Measurements from ENCODE around the gene ZNF200.
"Not testable (repeated sequence)": the region's sequence is repeated elsewhere in the genome, so short reads cannot be mapped to it uniquely, and the experiment has no call there.

ZNF200 gene

GRCh38 chr16:3198334-3199072 lies 36.5 kb downstream of the ZNF200 start:
- DNase-seq, result no peak

- DNase-seq, result not testable (repeated sequence)
Observed at GRCh38 chr16:3197694-3198333, 37.1 kb downstream of the ZNF200 start.

GRCh38 chr16:3195975-3196374 lies 39.0 kb downstream of the ZNF200 start:
- no peak for DNase-seq

GRCh38 chr16:3194792-3195191 lies 40.2 kb downstream of the ZNF200 start:
- DNase-seq, result no peak

GRCh38 chr16:3193221-3194212 lies 41.4 kb downstream of the ZNF200 start:
- DNase-seq, result no peak

- DNase-seq, result no peak
Observed at GRCh38 chr16:3192476-3193019, 42.4 kb downstream of the ZNF200 start.

- DNase-seq, result no peak
Observed at GRCh38 chr16:3190949-3191353, 44.0 kb downstream of the ZNF200 start.

- DNase-seq, result no peak
Observed at GRCh38 chr16:3189869-3190268, 45.1 kb downstream of the ZNF200 start.

GRCh38 chr16:3188925-3189825 lies 45.8 kb downstream of the ZNF200 start:
- DNase-seq, result peak; percentile 90

GRCh38 chr16:3188675-3188924 lies 46.4 kb downstream of the ZNF200 start:
- DNase-seq, result no peak

- peak; percentile 85 for DNase-seq
Observed at GRCh38 chr16:3187798-3188674, 46.9 kb downstream of the ZNF200 start, which contains the start of gene OR1F1. TSS of gene OR1F1 (plus strand) at chr16:3188204.

- no peak for DNase-seq
Observed at GRCh38 chr16:3186946-3187690, 47.8 kb downstream of the ZNF200 start.

- DNase-seq, result no peak
Observed at GRCh38 chr16:3183445-3184139, 51.4 kb downstream of the ZNF200 start.

GRCh38 chr16:3182608-3183444 lies 52.1 kb downstream of the ZNF200 start:
- DNase-seq, result peak; percentile 91

GRCh38 chr16:3182293-3182607 lies 52.7 kb downstream of the ZNF200 start:
- not testable (repeated sequence) for DNase-seq

GRCh38 chr16:3180445-3180878 lies 54.5 kb downstream of the ZNF200 start:
- DNase-seq, result no peak

- DNase-seq, result no peak
Observed at GRCh38 chr16:3179651-3180050, 55.3 kb downstream of the ZNF200 start.

- DNase-seq, result peak; percentile 82
Observed at GRCh38 chr16:3175157-3176093, 59.5 kb downstream of the ZNF200 start.
